Mesodermal cell (in vitro differentiated cells): Measurements from ENCODE around the gene KCNQ5.
"Not testable (repeated sequence)": the region's sequence is repeated elsewhere in the genome, so short reads cannot be mapped to it uniquely, and the experiment has no call there.

ENCODE experiments used
- H3K27ac ChIP-seq: 2 replicates; pipeline ENCODE4 v1.7.0; 2013; ENCODE audit warnings: mild to moderate bottlenecking, low read depth, low read length, moderate library complexity; ENCODE audit not compliant: severe bottlenecking
- H3K36me3 ChIP-seq: 2 replicates; pipeline ENCODE4 v1.7.1; 2013; ENCODE audit warnings: mild to moderate bottlenecking, low read length, moderate library complexity; ENCODE audit not compliant: control insufficient read depth, insufficient read depth
- H3K4me1 ChIP-seq: one replicate; pipeline ENCODE4 v1.7.1; 2013; ENCODE audit warnings: mild to moderate bottlenecking, low read length; ENCODE audit not compliant: insufficient read depth, control insufficient read depth, poor library complexity, severe bottlenecking
- H3K4me3 ChIP-seq: 2 replicates; pipeline ENCODE4 v1.7.0; 2013; ENCODE audit warnings: low read length, control low read depth, mild to moderate bottlenecking; ENCODE audit not compliant: insufficient read depth, poor library complexity, severe bottlenecking; ENCODE audit errors: extremely low read depth
- H3K9me3 ChIP-seq: 2 replicates; pipeline ENCODE4 v1.7.1; 2013; ENCODE audit warnings: mild to moderate bottlenecking, low read length, moderate library complexity; ENCODE audit not compliant: control insufficient read depth
- WGBS, 2 experiments: methylation state at CpG; one replicate each; pipeline ENCODE4 v1.1.5; 2013; ENCODE audit warnings: missing lambda C conversion rate in 2 of 2; ENCODE audit not compliant: insufficient coverage in 2 of 2; 5-methylcytosine and 5-hydroxymethylcytosine counted together

The KCNQ5 gene

GRCh38 chr6:72892901-72893300 lies 271.0 kb downstream of the KCNQ5 start:
- WGBS, 2 experiments: no CpG with 5 or more reads among the region's 1 CpG

GRCh38 chr6:72894091-72894490 lies 272.2 kb downstream of the KCNQ5 start:
- H3K9me3 ChIP-seq: no peaks in the 10 kb centered on the region
- no CpG with 5 or more reads among the region's 2 CpGs for WGBS, 2 experiments
- H3K36me3 ChIP-seq: no peaks in the 10 kb centered on the region
- H3K4me1 ChIP-seq: no peaks in the 10 kb centered on the region
- H3K27ac ChIP-seq: no peak overlapping the region
- no peak overlapping the region for H3K4me3 ChIP-seq

More at GRCh38 chr6:72892901-72893300, 271.0 kb downstream of the KCNQ5 start:
- Histone ChIP-seq H3K4me3 (no peak overlapping the region), H3K4me1 (no peaks in the 10 kb centered on the region), H3K9me3 (no peaks in the 10 kb centered on the region), H3K36me3 (no peaks in the 10 kb centered on the region), H3K27ac (no peak overlapping the region)

GRCh38 chr6:72898313-72898712 lies 276.4 kb downstream of the KCNQ5 start:
- WGBS, 2 experiments: 60% methylated on average over 1 of the region's 3 CpGs
- H3K4me3 ChIP-seq, H3K27ac ChIP-seq, H3K9me3 ChIP-seq, H3K36me3 ChIP-seq, H3K4me1 ChIP-seq: not testable (repeated sequence)

- whole genome bisulfite sequencing, 2 experiments: 87% methylated on average over 5 to 6 of the region's 6 CpGs
- no peaks in the 10 kb centered on the region for H3K9me3 ChIP-seq
- H3K36me3 ChIP-seq: no peaks in the 10 kb centered on the region
- H3K4me3 ChIP-seq: no peak overlapping the region
- no peaks in the 10 kb centered on the region for H3K4me1 ChIP-seq
- no peak overlapping the region for H3K27ac ChIP-seq
These were observed 284.0 kb downstream of the KCNQ5 start for GRCh38 chr6:72905705-72906478.

- no peaks in the 10 kb centered on the region for H3K4me1 ChIP-seq
These were observed 289.7 kb downstream of the KCNQ5 start for GRCh38 chr6:72911463-72912155.

GRCh38 chr6:72913797-72914196 lies 291.9 kb downstream of the KCNQ5 start:
- Histone ChIP-seq H3K27ac (no peak overlapping the region), H3K9me3 (no peaks in the 10 kb centered on the region)
- WGBS, 2 experiments: 100% methylated on average over 1 of the region's 1 CpG

More at GRCh38 chr6:72911463-72912155, 289.7 kb downstream of the KCNQ5 start:
- H3K4me3 ChIP-seq: no peak overlapping the region
- H3K27ac ChIP-seq: no peak overlapping the region
- H3K36me3 ChIP-seq: no peaks in the 10 kb centered on the region
- WGBS, 2 experiments: no CpG with 5 or more reads among the region's 2 CpGs
- H3K9me3 ChIP-seq: no peaks in the 10 kb centered on the region

GRCh38 chr6:72916298-72916697 lies 294.4 kb downstream of the KCNQ5 start:
- H3K27ac ChIP-seq: no peak overlapping the region
- no peaks in the 10 kb centered on the region for H3K36me3 ChIP-seq
- no peaks in the 10 kb centered on the region for H3K4me1 ChIP-seq
- WGBS, 2 experiments: 89% methylated on average over 3 of the region's 6 CpGs; no CpG with 5 or more reads in 1 of the 2 experiments
- H3K9me3 ChIP-seq: no peaks in the 10 kb centered on the region
- H3K4me3 ChIP-seq: no peak overlapping the region

More at GRCh38 chr6:72913797-72914196, 291.9 kb downstream of the KCNQ5 start:
- H3K4me3 ChIP-seq: no peak overlapping the region
- no peaks in the 10 kb centered on the region for H3K4me1 ChIP-seq
- H3K36me3 ChIP-seq: no peaks in the 10 kb centered on the region

GRCh38 chr6:72916906-72917305 lies 295.0 kb downstream of the KCNQ5 start:
- 100% methylated on average over 1 of the region's 1 CpG; no CpG with 5 or more reads in 1 of the 2 experiments for WGBS, 2 experiments
- H3K4me3 ChIP-seq: no peak overlapping the region
- no peak overlapping the region for H3K27ac ChIP-seq
- H3K36me3 ChIP-seq: no peaks in the 10 kb centered on the region
- H3K4me1 ChIP-seq: no peaks in the 10 kb centered on the region
- H3K9me3 ChIP-seq: no peaks in the 10 kb centered on the region

GRCh38 chr6:72922401-72922800 lies 300.5 kb downstream of the KCNQ5 start:
- H3K36me3 ChIP-seq: no peaks in the 10 kb centered on the region
- H3K4me1 ChIP-seq: no peaks in the 10 kb centered on the region
- H3K9me3 ChIP-seq: no peaks in the 10 kb centered on the region
- H3K4me3 ChIP-seq: no peak overlapping the region
- no CpG with 5 or more reads among the region's 1 CpG for WGBS, 2 experiments
- H3K27ac ChIP-seq: no peak overlapping the region

GRCh38 chr6:72925136-72925535 lies 303.3 kb downstream of the KCNQ5 start:
- no peaks in the 10 kb centered on the region for H3K9me3 ChIP-seq
- no peak overlapping the region for H3K27ac ChIP-seq
- no peaks in the 10 kb centered on the region for H3K4me1 ChIP-seq
- H3K4me3 ChIP-seq: no peak overlapping the region
- no peaks in the 10 kb centered on the region for H3K36me3 ChIP-seq
